OCI-LY3 (cell line): Measurements from ENCODE around the gene KLHL35.
A peak's percentile ranks its signal among the peaks of the same experiment; 100 is the strongest.

ENCODE experiments used
- H2AFZ ChIP-seq: fragments of 200-600, 300-600 bp; shearing (Covaris generic); 2 replicates; pipeline ENCODE4 v1.6.0; 2014; ENCODE audit warnings: antibody characterized with exemption, low read depth, low read length
- H3K27ac ChIP-seq: fragments of 200-600, 300-600 bp; sonication (generic); 2 replicates; pipeline ENCODE4 v1.5.1; 2014; ENCODE audit warnings: mild to moderate bottlenecking, low read length, moderate library complexity, mixed read lengths
- H3K27me3 ChIP-seq: fragments of 200-600, 300-600 bp; sonication (generic); 2 replicates; pipeline ENCODE4 v1.6.1; 2014; ENCODE audit warnings: low read depth, low read length, mixed read lengths
- H3K36me3 ChIP-seq: fragments of 200-600, 300-600 bp; sonication (generic); replicated peaks from 2 replicates; pipeline ENCODE3; 2014; ENCODE audit warnings: low read depth, low read length, mixed read lengths
- H3K4me1 ChIP-seq: fragments of 300-600, 200-600 bp; sonication (generic); 2 replicates; pipeline ENCODE4 v1.6.1; 2014; ENCODE audit warnings: low read length, mixed read lengths
- H3K4me2 ChIP-seq: fragments of 200-600, 300-600 bp; sonication (generic); 2 replicates; pipeline ENCODE4 v1.6.1; 2014; ENCODE audit warnings: low read length, mixed read lengths
- H3K4me3 ChIP-seq: fragments of 300-600, 200-600 bp; sonication (generic); 2 replicates; pipeline ENCODE4 v1.5.1; 2014; ENCODE audit warnings: antibody characterized with exemption, mild to moderate bottlenecking, low read length, moderate library complexity
- H3K79me2 ChIP-seq: fragments of 300-600, 200-600 bp; shearing (Covaris generic); 2 replicates; pipeline ENCODE4 v1.6.1; 2014; ENCODE audit warnings: mild to moderate bottlenecking, low read length, mixed read lengths
- H3K9ac ChIP-seq: fragments of 300-600, 200-600 bp; shearing (Covaris generic); 2 replicates; pipeline ENCODE4 v1.6.0; 2014; ENCODE audit warnings: mild to moderate bottlenecking, low read length, moderate library complexity
- H3K9me3 ChIP-seq: fragments of 200-600, 300-600 bp; shearing (Covaris generic); 2 replicates; pipeline ENCODE4 v1.6.1; 2014; ENCODE audit warnings: low read length, mixed read lengths; ENCODE audit not compliant: insufficient read depth
- H4K20me1 ChIP-seq: fragments of 200-600, 300-600 bp; sonication (generic); 2 replicates; pipeline ENCODE4 v1.6.1; 2016; ENCODE audit warnings: low read length, mixed read lengths; ENCODE audit not compliant: insufficient read depth
- CTCF ChIP-seq: fragments of 200-600, 300-600 bp; sonication (generic); IDR thresholded peaks from 2 replicates; pipeline ENCODE4 v1.5.1; 2014; ENCODE audit warnings: antibody characterized with exemption, low read length, low read depth
- EZH2phosphoT487 ChIP-seq: fragments of 200-600 bp; shearing (Covaris generic); IDR thresholded peaks from 2 replicates; pipeline ENCODE4 v1.6.1; 2018; ENCODE audit warnings: antibody characterized with exemption, mixed run types, low read depth

Gene KLHL35

GRCh38 chr11:75406338-75406777, 26.6 kb downstream of the KLHL35 start:
- no peaks in the 10 kb centered on the region for H3K27me3 ChIP-seq
- H3K9me3 ChIP-seq = no peaks in the 10 kb centered on the region
- H4K20me1 ChIP-seq = peaks cover 72% of the 10 kb centered on the region
- TF ChIP-seq EZH2phosphoT487 (no peak), CTCF (no peak)
- no peak overlapping the region for H3K4me3 ChIP-seq
- no peak overlapping the region for H3K4me2 ChIP-seq
- H3K36me3 ChIP-seq = peaks cover 67% of the 10 kb centered on the region
- H3K4me1 ChIP-seq = peaks cover 7% of the 10 kb centered on the region
- H3K79me2 ChIP-seq = peaks cover 63% of the 10 kb centered on the region
- no peak overlapping the region for H2AFZ ChIP-seq
- H3K9ac ChIP-seq = no peak overlapping the region
- H3K27ac ChIP-seq = no peak overlapping the region

DNA sequence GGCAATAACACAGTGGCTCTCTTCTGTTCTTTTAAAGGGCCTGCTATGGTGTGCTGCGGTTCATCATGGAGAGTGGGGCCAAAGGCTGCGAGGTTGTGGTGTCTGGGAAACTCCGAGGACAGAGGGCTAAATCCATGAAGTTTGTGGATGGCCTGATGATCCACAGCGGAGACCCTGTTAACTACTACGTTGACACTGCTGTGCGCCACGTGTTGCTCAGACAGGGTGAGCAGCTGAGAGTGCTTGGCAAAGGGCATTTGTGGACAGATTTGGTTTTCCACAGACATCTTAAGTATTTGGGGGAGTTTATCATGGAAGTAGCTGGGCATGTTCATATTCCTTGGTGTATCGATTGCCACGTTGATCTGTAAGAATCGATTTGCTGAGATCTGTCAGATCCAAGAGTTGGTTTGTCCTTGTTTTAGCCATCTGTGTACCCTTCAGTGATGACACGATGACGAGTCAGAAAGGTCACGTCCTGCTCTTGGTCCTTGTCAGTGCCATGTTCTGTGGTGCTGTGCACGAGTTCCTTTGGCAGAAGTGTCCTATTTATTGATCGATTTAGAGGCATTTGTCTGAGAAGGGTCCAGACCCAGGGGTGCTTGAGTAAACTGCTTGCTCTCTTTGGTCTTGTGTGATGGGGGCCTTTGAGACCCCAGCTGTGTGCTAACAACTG, 28.9 kb downstream of the KLHL35 start:
- no peak for TF ChIP-seq CTCF
- no peak for TF ChIP-seq EZH2phosphoT487
- no peak overlapping the region for H3K27ac ChIP-seq
- H3K27me3 ChIP-seq = no peaks in the 10 kb centered on the region
- H3K4me2 ChIP-seq = no peak overlapping the region
- peaks cover 87% of the 10 kb centered on the region for H4K20me1 ChIP-seq
- H3K9ac ChIP-seq = no peak overlapping the region
- H3K4me1 ChIP-seq = peaks cover 12% of the 10 kb centered on the region
- H3K9me3 ChIP-seq = no peaks in the 10 kb centered on the region
- peaks cover 83% of the 10 kb centered on the region for H3K36me3 ChIP-seq
- H2AFZ ChIP-seq = no peak overlapping the region
- peaks cover 85% of the 10 kb centered on the region for H3K79me2 ChIP-seq
- H3K4me3 ChIP-seq = no peak overlapping the region

DNA sequence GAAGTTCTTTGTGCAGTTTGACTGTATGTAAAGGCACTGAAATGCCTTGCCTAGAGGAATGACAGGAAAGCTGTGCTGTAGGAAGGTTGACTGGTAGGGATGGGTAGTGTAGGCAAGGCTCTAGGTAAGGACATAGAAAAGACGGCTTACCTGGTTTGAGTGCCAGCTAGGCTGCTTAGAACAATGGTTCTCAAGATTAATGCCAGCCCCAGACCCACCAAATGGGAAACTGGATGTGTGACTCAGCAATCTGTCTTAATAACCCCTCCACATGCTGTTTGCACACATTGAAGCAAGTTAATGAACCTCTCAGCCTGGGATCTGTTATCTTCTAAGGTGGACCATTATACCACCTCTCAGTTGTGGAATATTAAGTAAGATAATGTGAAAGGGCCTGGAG, 30.0 kb downstream of the KLHL35 start:
- Histone ChIP-seq H4K20me1 (peaks cover 79% of the 10 kb centered on the region), H3K4me2 (no peak overlapping the region), H3K9ac (no peak overlapping the region), H3K4me3 (no peak overlapping the region), H3K9me3 (no peaks in the 10 kb centered on the region), H3K79me2 (peaks cover 80% of the 10 kb centered on the region), H3K27me3 (no peaks in the 10 kb centered on the region), H3K4me1 (peaks cover 15% of the 10 kb centered on the region), H2AFZ (no peak overlapping the region), H3K27ac (no peak overlapping the region), H3K36me3 (peaks cover 78% of the 10 kb centered on the region)
- TF ChIP-seq CTCF (no peak), EZH2phosphoT487 (no peak)

DNA sequence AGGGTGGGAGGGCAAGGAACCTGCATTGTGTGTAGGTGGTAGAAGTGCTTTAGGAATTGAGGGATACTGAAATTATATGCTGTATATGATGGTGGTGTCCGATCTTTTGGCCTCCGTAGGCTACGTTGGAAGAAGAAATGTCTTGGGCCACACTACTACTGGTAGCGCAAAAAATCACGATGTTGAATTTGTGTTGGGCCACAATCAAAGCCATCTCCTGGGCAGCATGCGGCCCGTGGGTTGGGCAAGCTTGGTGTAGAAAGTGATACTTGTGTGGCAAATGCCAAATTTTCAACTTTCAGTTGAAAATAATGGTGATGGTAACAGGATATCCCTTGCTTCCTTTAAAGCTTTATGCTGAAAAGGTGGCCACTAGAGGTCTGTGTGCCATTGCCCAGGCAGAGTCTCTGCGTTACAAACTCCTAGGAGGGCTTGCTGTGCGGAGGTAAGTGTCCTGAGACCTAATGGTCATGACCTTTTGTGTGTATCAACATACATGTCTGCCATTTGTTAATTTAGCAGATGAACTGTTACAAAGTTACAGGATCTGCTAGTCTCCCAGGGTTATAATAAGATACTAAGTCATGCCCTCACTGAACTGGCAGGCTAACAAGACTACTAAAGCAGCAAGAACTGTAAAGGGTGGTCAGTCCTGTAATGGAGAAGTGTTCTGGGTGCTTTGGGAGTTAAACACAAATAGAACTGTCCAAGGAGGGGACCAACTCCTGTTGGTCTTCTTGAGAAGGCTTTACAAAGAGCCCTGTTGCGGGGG, 30.8 kb downstream of the KLHL35 start:
- H3K9me3 ChIP-seq = no peaks in the 10 kb centered on the region
- peaks cover 79% of the 10 kb centered on the region for H3K79me2 ChIP-seq
- H4K20me1 ChIP-seq = peaks cover 73% of the 10 kb centered on the region
- H3K4me2 ChIP-seq = peak overlapping the region; percentile 67
- H3K27ac ChIP-seq = no peak overlapping the region
- H3K9ac ChIP-seq = no peak overlapping the region
- no peaks in the 10 kb centered on the region for H3K27me3 ChIP-seq
- H3K36me3 ChIP-seq = peaks cover 73% of the 10 kb centered on the region
- no peak overlapping the region for H2AFZ ChIP-seq
- peak overlapping the region; percentile 94; the same call in 1 of the 2 replicates for H3K4me3 ChIP-seq
- TF ChIP-seq EZH2phosphoT487 (no peak), CTCF (no peak)
- peaks cover 15% of the 10 kb centered on the region for H3K4me1 ChIP-seq
